Uterus (tissue), 2 donors: Measurements from ENCODE around the gene CLNK.

Experiments
- POLR2A ChIP-seq, 2 donors: fragments of 450-650 bp; IDR thresholded peaks; one replicate each; pipeline ENCODE4 v1.6.1; 2016; ENCODE audit warnings: antibody characterized with exemption in 2 of 2, mild to moderate bottlenecking in 1 of 2, moderate library complexity in 1 of 2
- TF ChIP-seq, protein P1 (sequence below), 4 experiments: fragments of 200-600 bp in 2 of 4; fragments of 450-650 bp in 2 of 4; sonication (generic) in 2 of 4; IDR thresholded peaks; one replicate each; pipeline ENCODE4 v1.5.1; 2016 to 2019; ENCODE audit warnings: antibody characterized with exemption in 4 of 4, mild to moderate bottlenecking in 2 of 4, moderate library complexity in 1 of 4

DNA sequence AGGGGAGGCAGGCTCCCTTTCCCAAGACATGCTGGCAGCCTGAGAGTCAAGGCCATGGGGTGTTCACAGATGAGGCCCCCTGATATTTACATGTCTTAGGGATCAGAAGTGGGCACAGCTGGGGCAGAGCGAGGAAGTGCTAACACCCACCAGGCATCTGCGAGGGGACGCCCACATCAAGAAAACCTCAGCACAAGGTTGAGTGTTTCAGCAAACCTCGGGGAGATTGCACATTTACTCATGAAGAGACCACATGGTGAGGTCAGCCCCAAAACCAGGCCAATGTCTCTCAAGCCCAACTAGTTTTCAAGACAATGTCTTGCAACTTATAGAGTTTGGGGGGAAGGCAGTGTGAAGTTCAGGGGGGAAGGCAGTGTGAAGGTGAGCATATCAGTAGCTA lies 55.2 kb downstream of the CLNK start:
- TF ChIP-seq, protein P1, sequence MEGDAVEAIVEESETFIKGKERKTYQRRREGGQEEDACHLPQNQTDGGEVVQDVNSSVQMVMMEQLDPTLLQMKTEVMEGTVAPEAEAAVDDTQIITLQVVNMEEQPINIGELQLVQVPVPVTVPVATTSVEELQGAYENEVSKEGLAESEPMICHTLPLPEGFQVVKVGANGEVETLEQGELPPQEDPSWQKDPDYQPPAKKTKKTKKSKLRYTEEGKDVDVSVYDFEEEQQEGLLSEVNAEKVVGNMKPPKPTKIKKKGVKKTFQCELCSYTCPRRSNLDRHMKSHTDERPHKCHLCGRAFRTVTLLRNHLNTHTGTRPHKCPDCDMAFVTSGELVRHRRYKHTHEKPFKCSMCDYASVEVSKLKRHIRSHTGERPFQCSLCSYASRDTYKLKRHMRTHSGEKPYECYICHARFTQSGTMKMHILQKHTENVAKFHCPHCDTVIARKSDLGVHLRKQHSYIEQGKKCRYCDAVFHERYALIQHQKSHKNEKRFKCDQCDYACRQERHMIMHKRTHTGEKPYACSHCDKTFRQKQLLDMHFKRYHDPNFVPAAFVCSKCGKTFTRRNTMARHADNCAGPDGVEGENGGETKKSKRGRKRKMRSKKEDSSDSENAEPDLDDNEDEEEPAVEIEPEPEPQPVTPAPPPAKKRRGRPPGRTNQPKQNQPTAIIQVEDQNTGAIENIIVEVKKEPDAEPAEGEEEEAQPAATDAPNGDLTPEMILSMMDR (IDR thresholded peaks at IDR 0.05), result no peak
- TF ChIP-seq POLR2A (IDR thresholded peaks at IDR 0.05), result no peak
